Stimulated activated CD4-positive, alpha-beta T cell treated with anti-CD3 and anti-CD28 coated beads, Interleukin-4, amount 100 ng/mL, for 48 hours (primary cell): ENCODE results near the gene CEP85L.
"Not testable (repeated sequence)": the region's sequence is repeated elsewhere in the genome, so short reads cannot be mapped to it uniquely, and the experiment has no call there.

Experiments
- DNase-seq, 2 donors: peaks; one replicate each; pipeline ENCODE4 v3.0.0-alpha.2; 2020; ENCODE audit warnings: low read depth in 2 of 2

CEP85L gene

GRCh38 chr6:118500130-118501015 lies 151.0 kb downstream of the CEP85L start:
- DNase-seq: no peak

DNA sequence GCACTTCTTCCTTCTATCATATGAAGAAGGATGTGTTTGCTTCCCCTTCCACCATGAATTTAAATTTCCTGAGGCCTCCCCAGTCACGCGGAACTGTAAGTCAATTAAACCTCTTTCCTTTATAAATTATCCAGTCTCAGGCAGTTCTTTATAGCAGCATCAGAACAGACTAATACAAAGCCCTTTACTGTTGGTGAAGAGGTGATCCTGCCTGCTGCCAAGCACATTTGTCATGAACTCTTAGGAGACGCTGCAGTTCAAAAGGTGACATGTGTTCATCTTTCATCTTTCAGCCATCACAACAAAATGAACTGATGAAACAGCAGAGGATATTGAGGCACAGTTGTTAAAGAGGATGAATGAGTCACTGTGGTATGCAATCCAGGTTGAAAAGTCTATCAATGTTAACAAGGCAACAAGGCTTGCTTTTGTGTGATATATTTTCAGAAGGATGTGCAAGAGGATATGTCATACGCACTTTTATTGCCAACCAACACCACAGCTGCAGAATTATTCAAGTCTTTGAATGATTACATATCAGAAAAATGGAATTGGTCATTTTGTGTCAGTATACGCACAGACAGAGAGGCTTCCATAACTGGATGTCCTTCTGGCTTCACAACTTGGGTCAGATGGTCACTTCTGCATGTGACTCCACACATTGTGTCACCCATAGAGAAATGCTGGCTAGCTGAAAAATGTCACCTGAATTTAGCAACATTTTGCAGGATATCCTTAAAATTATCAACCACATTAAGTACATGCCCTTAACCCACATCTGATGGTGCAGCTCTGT lies 155.7 kb downstream of the CEP85L start:
- DNase-seq: no peak

- no peak for DNase-seq
Observed at GRCh38 chr6:118494091-118494490, 157.3 kb downstream of the CEP85L start.

- no peak for DNase-seq
Observed at GRCh38 chr6:118489990-118490389, 161.4 kb downstream of the CEP85L start.

- DNase-seq: no peak
Observed at GRCh38 chr6:118488631-118489030, 162.8 kb downstream of the CEP85L start.

DNA sequence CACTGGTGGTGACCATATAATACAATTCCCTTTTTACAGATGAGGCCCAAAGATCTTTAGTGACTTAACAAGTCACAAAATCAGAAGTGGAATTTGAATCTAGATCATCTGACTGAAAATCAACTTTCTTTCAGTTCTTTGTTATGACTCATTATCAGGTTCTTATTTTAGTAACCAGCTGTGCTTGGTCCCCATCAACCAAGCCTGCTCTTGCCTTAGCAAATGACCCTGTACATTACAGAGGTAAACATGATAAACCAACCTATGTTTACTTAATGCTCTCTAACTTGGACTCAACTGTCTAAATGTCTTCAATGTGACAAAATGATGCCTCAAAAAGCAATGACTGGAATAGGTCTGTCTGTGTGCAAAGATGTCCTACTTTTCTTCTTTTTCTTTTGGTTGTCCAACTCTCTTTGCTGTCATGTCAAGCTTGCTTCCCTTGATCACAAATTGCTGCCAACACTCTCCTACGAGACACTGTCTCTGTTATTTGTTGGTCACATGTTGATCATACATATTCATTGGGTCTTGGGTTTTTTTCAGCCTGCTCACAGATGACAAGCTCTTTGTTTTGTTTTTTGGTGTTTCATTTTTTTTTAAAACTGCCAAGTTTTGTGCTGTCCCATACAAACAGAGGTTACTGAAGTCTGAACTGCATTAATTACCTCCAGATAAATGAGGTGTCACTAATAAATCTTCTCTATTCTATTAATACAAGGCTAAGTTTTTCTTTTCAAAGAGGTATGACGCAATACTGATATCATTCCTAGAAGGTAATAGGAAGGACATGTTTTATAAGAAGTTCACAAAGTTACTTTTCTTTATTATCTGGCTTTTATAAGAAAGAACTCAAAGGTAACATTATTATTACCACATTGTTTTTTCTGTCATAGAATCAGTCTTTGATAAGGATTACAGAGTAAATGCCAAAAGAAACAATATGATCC lies 165.5 kb downstream of the CEP85L start:
- no peak for DNase-seq

GRCh38 chr6:118476551-118476950 lies 174.8 kb downstream of the CEP85L start:
- no peak for DNase-seq

- no peak for DNase-seq
Observed at GRCh38 chr6:118473266-118473665, 178.1 kb downstream of the CEP85L start.

- DNase-seq: no peak
Observed at GRCh38 chr6:118469468-118469867, 181.9 kb downstream of the CEP85L start.

- no peak for DNase-seq
Observed at GRCh38 chr6:118468682-118469465, 182.5 kb downstream of the CEP85L start.

- DNase-seq: no peak
Observed at GRCh38 chr6:118467181-118467580, 184.2 kb downstream of the CEP85L start.

DNA sequence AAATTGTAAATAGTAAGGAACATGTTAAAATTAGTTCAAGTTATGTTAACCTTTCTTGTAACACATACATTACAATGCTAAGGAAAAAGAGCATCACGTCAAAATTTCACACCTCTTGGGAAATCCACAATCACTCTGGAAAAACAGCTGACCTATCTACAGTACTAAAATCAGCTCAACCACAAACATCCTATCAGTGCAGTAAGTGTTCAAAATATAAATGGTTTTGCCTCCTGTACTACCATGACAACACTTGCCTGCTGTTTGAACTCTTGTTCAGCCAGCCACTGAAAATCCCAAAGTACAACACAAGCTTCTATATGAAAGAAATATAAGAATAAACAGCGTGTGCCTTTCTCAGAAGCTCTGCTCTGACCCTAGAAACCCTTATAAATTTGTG lies 186.8 kb downstream of the CEP85L start:
- DNase-seq: no peak

GRCh38 chr6:118460958-118461470 lies 190.4 kb downstream of the CEP85L start:
- DNase-seq: no peak

DNA sequence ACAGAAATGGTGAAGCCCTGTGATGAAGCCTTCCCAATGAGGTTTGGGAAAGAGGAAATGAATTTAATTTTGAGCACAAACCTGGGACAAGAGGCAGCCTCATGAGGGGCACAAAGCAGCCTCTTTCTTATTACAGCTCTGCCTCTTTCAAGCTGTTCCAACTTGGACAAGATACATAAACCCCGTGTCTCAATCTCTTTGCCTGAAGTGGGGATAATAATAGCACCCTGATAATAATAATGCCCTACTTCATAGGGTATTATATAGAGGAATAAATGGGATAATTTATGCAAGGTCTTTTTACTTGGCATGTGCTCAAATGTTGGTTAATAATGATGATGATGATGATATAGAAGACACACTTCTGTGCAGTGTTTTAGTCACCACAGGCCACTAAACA lies 194.4 kb downstream of the CEP85L start:
- DNase-seq: no peak

GRCh38 chr6:118451839-118452238 lies 199.6 kb downstream of the CEP85L start:
- no peak for DNase-seq

DNA sequence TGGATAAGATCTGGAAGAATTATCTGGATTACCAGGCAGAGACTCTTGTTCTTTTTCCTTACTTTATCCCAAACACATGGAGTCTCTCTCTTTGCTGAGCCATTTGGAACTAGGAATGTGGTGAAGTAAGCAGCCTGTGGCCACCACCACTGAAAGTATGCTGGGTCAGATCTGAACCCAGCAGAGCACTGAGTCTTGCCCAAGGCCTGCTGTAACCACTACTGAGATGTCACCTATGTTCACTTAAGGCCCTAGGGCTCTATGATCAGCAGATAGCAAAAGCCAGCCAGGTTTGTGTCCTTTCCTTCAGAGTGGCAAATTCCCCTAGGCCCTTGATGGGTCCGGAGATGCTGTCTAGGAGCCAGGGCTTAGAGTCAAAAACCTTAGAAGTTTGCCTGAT lies 206.6 kb downstream of the CEP85L start:
- no peak for DNase-seq

GRCh38 chr6:118436482-118436881 lies 214.9 kb downstream of the CEP85L start:
- no peak for DNase-seq

GRCh38 chr6:118434147-118434546 lies 217.2 kb downstream of the CEP85L start:
- not testable (repeated sequence) for DNase-seq

- not testable (repeated sequence) for DNase-seq
Observed at GRCh38 chr6:118421312-118421711, 230.1 kb downstream of the CEP85L start.
